ENCODE results near the gene C1orf122.

- TF ChIP-seq, protein P1, sequence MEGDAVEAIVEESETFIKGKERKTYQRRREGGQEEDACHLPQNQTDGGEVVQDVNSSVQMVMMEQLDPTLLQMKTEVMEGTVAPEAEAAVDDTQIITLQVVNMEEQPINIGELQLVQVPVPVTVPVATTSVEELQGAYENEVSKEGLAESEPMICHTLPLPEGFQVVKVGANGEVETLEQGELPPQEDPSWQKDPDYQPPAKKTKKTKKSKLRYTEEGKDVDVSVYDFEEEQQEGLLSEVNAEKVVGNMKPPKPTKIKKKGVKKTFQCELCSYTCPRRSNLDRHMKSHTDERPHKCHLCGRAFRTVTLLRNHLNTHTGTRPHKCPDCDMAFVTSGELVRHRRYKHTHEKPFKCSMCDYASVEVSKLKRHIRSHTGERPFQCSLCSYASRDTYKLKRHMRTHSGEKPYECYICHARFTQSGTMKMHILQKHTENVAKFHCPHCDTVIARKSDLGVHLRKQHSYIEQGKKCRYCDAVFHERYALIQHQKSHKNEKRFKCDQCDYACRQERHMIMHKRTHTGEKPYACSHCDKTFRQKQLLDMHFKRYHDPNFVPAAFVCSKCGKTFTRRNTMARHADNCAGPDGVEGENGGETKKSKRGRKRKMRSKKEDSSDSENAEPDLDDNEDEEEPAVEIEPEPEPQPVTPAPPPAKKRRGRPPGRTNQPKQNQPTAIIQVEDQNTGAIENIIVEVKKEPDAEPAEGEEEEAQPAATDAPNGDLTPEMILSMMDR (conservative IDR thresholded peaks at IDR 0.05 in 1 of 2, IDR thresholded peaks at IDR 0.05 in 1 of 2; ENCODE audit: extremely low read depth in 1 of 2, insufficient read depth in 1 of 2, low read depth in 1 of 2, low read length in 2 of 2), result no peak
- TF ChIP-seq EZH2 (IDR thresholded peaks at IDR 0.05; ENCODE audit: borderline replicate concordance, low read length), result no peak
Observed at GRCh38 chr1:37813529-37814145, 6.0 kb downstream of the C1orf122 start.

Measured in mammary epithelial cell (primary cell).